SK-N-SH treated with all-trans-retinoic acid at 6 μM for 48 hours (cell line): ENCODE measurements around the gene SRCAP.

Experiments used
- ARNTL ChIP-seq: fragments of 450-650 bp; formaldehyde crosslinking; IDR thresholded peaks from 2 replicates; pipeline ENCODE4 v1.5.0; 2020; ENCODE audit warnings: low read depth, mild to moderate bottlenecking, moderate library complexity, borderline replicate concordance
- BACH2 ChIP-seq: fragments of 250-450 bp; sonication (Bioruptor Pico); IDR thresholded peaks from 2 replicates; pipeline ENCODE4 v1.9.0; 2021; ENCODE audit warnings: mild to moderate bottlenecking, borderline replicate concordance
- CSDC2 ChIP-seq: fragments of 250-450 bp; sonication (Bioruptor Pico); IDR thresholded peaks from 2 replicates; pipeline ENCODE4 v1.5.0; 2020; ENCODE audit warnings: mild to moderate bottlenecking, moderate library complexity
- ESRRG ChIP-seq: fragments of 250-450 bp; sonication (Bioruptor Pico); IDR thresholded peaks from 2 replicates; pipeline ENCODE4 v1.6.1; 2021; ENCODE audit warnings: mild to moderate bottlenecking
- ISL1 ChIP-seq: fragments of 250-450 bp; sonication (Bioruptor Pico); IDR thresholded peaks from 2 replicates; pipeline ENCODE4 v2.1.2; 2022; ENCODE audit warnings: mild to moderate bottlenecking, moderate library complexity
- OSR1 ChIP-seq: fragments of 250-450 bp; sonication (Bioruptor Pico); IDR thresholded peaks from 2 replicates; pipeline ENCODE4 v1.8.0; 2022; ENCODE audit warnings: moderate library complexity, mild to moderate bottlenecking, inconsistent platforms
- PATZ1 ChIP-seq: fragments of 250-450 bp; sonication (Bioruptor Pico); IDR thresholded peaks from 2 replicates; pipeline ENCODE4 v1.8.0; 2020; ENCODE audit warnings: mild to moderate bottlenecking, moderate library complexity, borderline replicate concordance
- POU6F1 ChIP-seq: fragments of 250-450 bp; sonication (Bioruptor Pico); IDR thresholded peaks from 2 replicates; pipeline ENCODE4 v1.8.0; 2021; ENCODE audit warnings: low read depth, mild to moderate bottlenecking, moderate library complexity, borderline replicate concordance
- ZC3H10 ChIP-seq: fragments of 250-450 bp; sonication (Bioruptor Pico); IDR thresholded peaks from 2 replicates; pipeline ENCODE4 v1.5.1; 2021; ENCODE audit warnings: mild to moderate bottlenecking, moderate library complexity
- ZFP3 ChIP-seq: fragments of 250-450 bp; sonication (Bioruptor Pico); IDR thresholded peaks from 2 replicates; pipeline ENCODE4 v1.5.0; 2020; ENCODE audit warnings: mild to moderate bottlenecking, moderate library complexity
- ZFP30 ChIP-seq: fragments of 450-650 bp; formaldehyde crosslinking; IDR thresholded peaks from 2 replicates; pipeline ENCODE4 v1.5.0; 2022; ENCODE audit warnings: mild to moderate bottlenecking, moderate library complexity
- ZNF565 ChIP-seq: fragments of 450-650 bp; formaldehyde crosslinking; conservative IDR thresholded peaks from 2 replicates; pipeline ENCODE4 v1.5.0; 2020; ENCODE audit warnings: low read depth, mild to moderate bottlenecking, moderate library complexity
- ZNF70 ChIP-seq: fragments of 450-650 bp; formaldehyde crosslinking; IDR thresholded peaks from 2 replicates; pipeline ENCODE4 v1.5.0; 2020; ENCODE audit warnings: mild to moderate bottlenecking, moderate library complexity
- TF ChIP-seq, protein P1 (sequence below): fragments of 250-450 bp; sonication (Bioruptor Pico); IDR thresholded peaks from 2 replicates; pipeline ENCODE4 v1.5.1; 2020; ENCODE audit warnings: low read depth, mild to moderate bottlenecking, moderate library complexity

- TF ChIP-seq ZFP30 (CRISPR knock-in tag): no peak
- TF ChIP-seq ZFP3 (CRISPR knock-in tag): no peak
- TF ChIP-seq CSDC2 (CRISPR knock-in tag): no peak
- no peak for TF ChIP-seq OSR1 (CRISPR knock-in tag)
- TF ChIP-seq ZC3H10 (CRISPR knock-in tag): no peak
- TF ChIP-seq, protein P1, sequence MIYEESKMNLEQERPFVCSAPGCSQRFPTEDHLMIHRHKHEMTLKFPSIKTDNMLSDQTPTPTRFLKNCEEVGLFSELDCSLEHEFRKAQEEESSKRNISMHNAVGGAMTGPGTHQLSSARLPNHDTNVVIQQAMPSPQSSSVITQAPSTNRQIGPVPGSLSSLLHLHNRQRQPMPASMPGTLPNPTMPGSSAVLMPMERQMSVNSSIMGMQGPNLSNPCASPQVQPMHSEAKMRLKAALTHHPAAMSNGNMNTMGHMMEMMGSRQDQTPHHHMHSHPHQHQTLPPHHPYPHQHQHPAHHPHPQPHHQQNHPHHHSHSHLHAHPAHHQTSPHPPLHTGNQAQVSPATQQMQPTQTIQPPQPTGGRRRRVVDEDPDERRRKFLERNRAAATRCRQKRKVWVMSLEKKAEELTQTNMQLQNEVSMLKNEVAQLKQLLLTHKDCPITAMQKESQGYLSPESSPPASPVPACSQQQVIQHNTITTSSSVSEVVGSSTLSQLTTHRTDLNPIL (CRISPR knock-in tag): no peak
- TF ChIP-seq ESRRG: no peak
- no peak for TF ChIP-seq ISL1
- TF ChIP-seq ZNF565: no peak
- no peak for TF ChIP-seq ZNF70
- TF ChIP-seq POU6F1 (CRISPR knock-in tag): no peak
- TF ChIP-seq BACH2 (CRISPR knock-in tag): no peak
- no peak for TF ChIP-seq ARNTL (CRISPR knock-in tag)
- no peak for TF ChIP-seq PATZ1 (CRISPR knock-in tag)
Observed at GRCh38 chr16:30723725-30724355, 24.9 kb downstream of the SRCAP start.
